Measurements from ENCODE around the gene SHC2. TPM values are rescaled to one million over a fixed set of nuclear protein-coding genes. Genes with fewer than 3 reads are reported as not detected.
"Not testable (repeated sequence)": the region's sequence is repeated elsewhere in the genome, so short reads cannot be mapped to it uniquely, and the experiment has no call there.

Gene SHC2
- total and polyA plus RNA-seq, 9 donors, result 0.62 to 40.7 (median 15.4) TPM

DNA sequence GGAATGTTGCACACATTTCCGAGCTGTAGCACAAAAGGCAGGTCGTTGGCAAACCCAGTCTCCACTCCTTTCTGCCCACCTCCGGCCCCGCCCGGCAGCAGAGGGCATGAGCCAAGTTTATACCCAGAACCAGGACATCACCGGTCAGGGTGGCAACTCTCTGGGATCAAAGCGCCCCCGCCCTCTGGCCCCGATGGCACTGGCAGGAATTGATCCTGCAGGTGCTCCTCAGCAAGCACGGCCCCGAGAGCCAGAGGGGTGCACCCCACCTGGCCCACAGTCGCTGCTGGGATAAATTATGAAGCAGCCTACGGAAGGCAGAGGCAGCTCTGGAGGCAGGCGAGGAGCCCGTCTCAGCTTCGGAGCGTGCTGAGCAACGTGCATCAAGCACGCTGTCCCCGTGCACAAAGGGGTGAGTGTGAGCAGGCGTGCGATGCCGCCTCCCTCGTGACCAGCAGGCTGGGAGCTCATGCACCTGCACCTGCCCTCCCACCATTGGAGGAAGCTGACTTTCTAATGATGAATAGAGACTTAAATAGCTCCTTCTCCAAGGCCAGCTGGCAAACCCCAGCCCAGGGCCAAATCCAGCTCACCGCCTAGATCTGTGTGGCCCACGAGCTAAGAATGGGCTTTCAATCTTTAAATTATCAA is 25.7 kb downstream of the SHC2 start:
- no peaks in the 10 kb centered on the region for H3K4me1 ChIP-seq (ENCODE audit: insufficient read depth)
- TF ChIP-seq EP300 (IDR thresholded peaks at IDR 0.05) (no peak), POLR2A (IDR thresholded peaks at IDR 0.05) (no peak)
- TF ChIP-seq, protein P1, sequence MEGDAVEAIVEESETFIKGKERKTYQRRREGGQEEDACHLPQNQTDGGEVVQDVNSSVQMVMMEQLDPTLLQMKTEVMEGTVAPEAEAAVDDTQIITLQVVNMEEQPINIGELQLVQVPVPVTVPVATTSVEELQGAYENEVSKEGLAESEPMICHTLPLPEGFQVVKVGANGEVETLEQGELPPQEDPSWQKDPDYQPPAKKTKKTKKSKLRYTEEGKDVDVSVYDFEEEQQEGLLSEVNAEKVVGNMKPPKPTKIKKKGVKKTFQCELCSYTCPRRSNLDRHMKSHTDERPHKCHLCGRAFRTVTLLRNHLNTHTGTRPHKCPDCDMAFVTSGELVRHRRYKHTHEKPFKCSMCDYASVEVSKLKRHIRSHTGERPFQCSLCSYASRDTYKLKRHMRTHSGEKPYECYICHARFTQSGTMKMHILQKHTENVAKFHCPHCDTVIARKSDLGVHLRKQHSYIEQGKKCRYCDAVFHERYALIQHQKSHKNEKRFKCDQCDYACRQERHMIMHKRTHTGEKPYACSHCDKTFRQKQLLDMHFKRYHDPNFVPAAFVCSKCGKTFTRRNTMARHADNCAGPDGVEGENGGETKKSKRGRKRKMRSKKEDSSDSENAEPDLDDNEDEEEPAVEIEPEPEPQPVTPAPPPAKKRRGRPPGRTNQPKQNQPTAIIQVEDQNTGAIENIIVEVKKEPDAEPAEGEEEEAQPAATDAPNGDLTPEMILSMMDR (IDR thresholded peaks at IDR 0.05), result no peak
- no peak overlapping the region for H3K27ac ChIP-seq
- no peak for DNase-seq
- intact Hi-C loops (cut with DNase I), result no loop called here
- H3K4me3 ChIP-seq, result no peak overlapping the region
- H3K9me3 ChIP-seq, result no peaks in the 10 kb centered on the region
- 89 to 91% (median 90%) methylated on average over 26 of the region's 26 CpGs for WGBS, 3 donors
- H3K36me3 ChIP-seq, result no peaks in the 10 kb centered on the region
- no peaks in the 10 kb centered on the region for H3K27me3 ChIP-seq

DNA sequence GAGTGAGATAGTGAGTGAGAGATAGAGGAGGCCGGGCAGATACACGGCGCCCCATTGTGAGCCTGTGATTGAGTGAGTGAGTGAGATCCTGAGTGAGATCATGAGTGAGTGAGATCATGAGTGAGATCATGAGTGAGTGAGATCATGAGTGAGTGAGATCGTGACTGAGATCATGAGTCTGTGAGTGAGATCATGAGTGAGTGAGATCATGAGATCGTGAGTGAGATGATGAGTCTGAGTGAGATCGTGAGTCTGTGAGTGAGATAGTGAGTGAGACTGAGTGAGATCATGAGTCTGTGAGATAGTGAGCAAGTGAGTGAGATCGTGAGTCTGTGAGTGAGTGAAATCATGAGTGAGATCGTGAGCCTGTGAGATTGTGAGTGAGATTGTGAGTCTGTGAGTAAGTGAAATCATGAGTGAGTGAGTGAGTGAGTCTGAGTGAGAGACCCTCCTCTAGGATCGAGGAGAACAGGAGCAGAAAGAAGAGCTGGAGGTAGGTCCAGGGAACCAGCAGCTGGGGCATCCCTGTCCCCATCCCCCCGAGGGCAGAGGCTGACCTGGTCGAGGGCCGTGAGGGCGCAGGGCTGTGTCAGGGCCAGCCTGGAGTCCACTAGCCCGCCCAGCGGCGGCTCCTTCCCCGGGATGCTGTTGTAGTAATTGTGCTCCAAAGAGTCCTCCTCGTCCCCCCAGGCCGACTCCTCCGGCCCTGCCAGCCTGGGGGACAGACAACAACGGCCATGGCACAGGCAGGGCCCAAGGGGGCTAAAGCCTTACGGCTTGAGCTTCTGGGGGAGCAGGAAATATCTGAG is 26.5 kb downstream of the SHC2 start:
- intact Hi-C loops (cut with DNase I), result no loop called here
- H3K9me3 ChIP-seq, result no peaks in the 10 kb centered on the region
- H3K27ac ChIP-seq, result no peak overlapping the region
- DNase-seq, result no peak
- no peaks in the 10 kb centered on the region for H3K4me1 ChIP-seq (ENCODE audit: insufficient read depth)
- TF ChIP-seq, protein P1 (IDR thresholded peaks at IDR 0.05), result no peak
- no peak overlapping the region for H3K4me3 ChIP-seq
- H3K27me3 ChIP-seq, result no peaks in the 10 kb centered on the region
- 87 to 92% (median 87%) methylated on average over 22 of the region's 22 CpGs for WGBS, 3 donors
- H3K36me3 ChIP-seq, result no peaks in the 10 kb centered on the region

DNA sequence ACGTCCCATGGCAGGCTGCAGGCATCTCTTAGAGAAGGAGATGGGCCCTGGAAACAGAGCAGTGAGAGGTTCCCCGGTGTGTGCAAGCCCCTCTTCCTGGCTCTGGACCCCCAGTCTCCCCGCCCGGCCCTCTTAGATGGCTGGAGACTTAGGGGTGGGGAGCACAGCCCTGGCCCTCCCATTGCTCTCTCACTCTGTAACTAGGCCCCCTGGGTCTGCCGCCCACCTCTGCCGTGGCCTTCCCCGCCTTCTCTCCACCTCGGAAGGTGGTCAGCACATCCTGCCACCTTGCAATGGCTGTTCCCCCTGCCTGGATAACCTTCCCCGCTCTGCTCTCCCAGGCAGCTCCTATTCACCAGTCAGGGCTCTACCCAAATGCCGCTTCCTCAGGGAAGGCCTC is 30.1 kb downstream of the SHC2 start:
- TF ChIP-seq EP300 (IDR thresholded peaks at IDR 0.05) (no peak), POLR2A (IDR thresholded peaks at IDR 0.05) (no peak)
- TF ChIP-seq, protein P1 (IDR thresholded peaks at IDR 0.05), result no peak
- intact Hi-C loops (cut with DNase I), result no loop called here
- Histone ChIP-seq H3K36me3 (no peaks in the 10 kb centered on the region), H3K4me3 (no peak overlapping the region), H3K4me1 (ENCODE audit: insufficient read depth) (no peaks in the 10 kb centered on the region), H3K27ac (no peak overlapping the region), H3K27me3 (no peaks in the 10 kb centered on the region), H3K9me3 (no peaks in the 10 kb centered on the region)
- WGBS, 3 donors, result 96 to 98% (median 97%) methylated on average over 10 of the region's 10 CpGs
- no peak for DNase-seq

DNA sequence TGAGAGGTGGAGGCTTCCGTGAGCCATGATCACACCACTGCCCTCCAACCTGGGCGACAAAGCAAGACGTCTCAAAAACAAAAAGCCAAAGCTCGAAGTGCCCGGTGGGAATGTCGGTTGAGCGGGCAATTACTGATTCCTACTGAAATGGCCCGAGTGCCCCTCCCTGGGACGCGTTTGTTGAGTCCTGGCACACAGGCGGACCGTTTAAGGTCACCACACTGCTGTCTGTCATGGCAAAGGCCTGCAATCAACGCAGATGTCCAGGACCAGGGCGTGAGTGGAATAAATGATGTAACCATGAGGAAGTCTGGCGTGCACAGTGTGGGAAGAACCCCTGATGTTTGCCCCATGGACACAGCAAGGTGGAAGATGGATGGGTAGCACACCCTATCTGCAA is 32.7 kb downstream of the SHC2 start:
- H3K4me3 ChIP-seq, result no peak overlapping the region
- no peak overlapping the region for H3K27ac ChIP-seq
- WGBS, 3 donors, result 92 to 93% (median 93%) methylated on average over 15 of the region's 15 CpGs
- no peaks in the 10 kb centered on the region for H3K27me3 ChIP-seq
- intact Hi-C loops (cut with DNase I), result no loop called here
- TF ChIP-seq, protein P1 (IDR thresholded peaks at IDR 0.05), result no peak
- no peak for TF ChIP-seq POLR2A (IDR thresholded peaks at IDR 0.05)
- TF ChIP-seq EP300 (IDR thresholded peaks at IDR 0.05), result no peak
- no peak for DNase-seq
- H3K36me3 ChIP-seq, result no peaks in the 10 kb centered on the region
- no peaks in the 10 kb centered on the region for H3K4me1 ChIP-seq (ENCODE audit: insufficient read depth)
- no peaks in the 10 kb centered on the region for H3K9me3 ChIP-seq

DNA sequence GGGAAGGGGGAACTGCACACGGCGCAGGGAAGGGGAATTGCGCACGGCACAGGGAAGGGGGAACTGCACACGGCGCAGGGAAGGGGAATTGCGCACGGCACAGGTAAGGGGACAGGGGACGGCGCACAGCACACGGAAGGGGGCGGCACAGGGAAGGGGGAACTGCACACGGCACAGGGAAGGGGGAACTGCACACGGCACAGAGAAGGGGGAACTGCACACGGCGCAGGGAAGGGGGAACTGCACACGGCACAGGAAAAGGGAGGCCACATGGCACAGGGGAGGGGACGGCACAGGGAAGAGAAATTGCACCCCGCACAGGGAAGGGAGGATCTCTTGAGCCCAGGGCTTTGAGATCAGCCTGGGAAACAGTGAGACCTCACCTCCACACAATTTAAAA is 33.2 kb downstream of the SHC2 start:
- H3K27ac ChIP-seq; DNase-seq; H3K4me3 ChIP-seq; H3K36me3 ChIP-seq; H3K27me3 ChIP-seq; intact Hi-C loops (cut with DNase I); H3K4me1 ChIP-seq (ENCODE audit: insufficient read depth); H3K9me3 ChIP-seq: not testable (repeated sequence)
- 76 to 84% (median 81%) methylated on average over 15 to 19 of the region's 19 CpGs for WGBS, 3 donors
